DND-41 (cell line): ENCODE data around the gene SLC22A15.

ENCODE experiments used
- ATAC-seq: fragments of 200-7000 bp; cut with Tn5 transposase; 3 replicates; pipeline ENCODE4 v1.9.1; 2021; ENCODE audit warnings: low read depth; ENCODE audit not compliant: insufficient read depth
- DNase-seq: peaks from one replicate; pipeline ENCODE4 v3.0.0-alpha.2; 2020
- H2AFZ ChIP-seq: 2 replicates; pipeline ENCODE4 v1.6.0; 2012; ENCODE audit warnings: low read depth, low read length
- H3K27ac ChIP-seq: 2 replicates; pipeline ENCODE4 v1.5.1; 2012; ENCODE audit warnings: low read length, inconsistent platforms
- H3K27me3 ChIP-seq: fragments of 200-600 bp; sonication (generic); 2 replicates; pipeline ENCODE4 v1.6.0; 2012; ENCODE audit warnings: low read length, mild to moderate bottlenecking, inconsistent platforms; ENCODE audit not compliant: insufficient read depth, poor library complexity
- H3K36me3 ChIP-seq: 2 replicates; pipeline ENCODE4 v1.5.1; 2012; ENCODE audit warnings: low read length, inconsistent platforms; ENCODE audit not compliant: insufficient read depth
- H3K4me1 ChIP-seq: 2 replicates; pipeline ENCODE4 v1.5.1; 2012; ENCODE audit warnings: mild to moderate bottlenecking, low read length; ENCODE audit not compliant: insufficient read depth
- H3K4me2 ChIP-seq: 2 replicates; pipeline ENCODE4 v1.6.0; 2012; ENCODE audit warnings: mild to moderate bottlenecking, moderate library complexity, low read length, inconsistent platforms; ENCODE audit not compliant: insufficient read depth
- H3K4me3 ChIP-seq, 2 experiments: fragments of 200-600 bp in 1 of 2; shearing (Covaris generic) in 1 of 2; 2 replicates each; pipeline ENCODE4 v1.5.1; 2012 to 2016; ENCODE audit warnings: inconsistent platforms in 2 of 2, low read length in 2 of 2, mild to moderate bottlenecking in 2 of 2, low read depth in 1 of 2, moderate library complexity in 1 of 2
- H3K79me2 ChIP-seq: 2 replicates; pipeline ENCODE4 v1.6.0; 2012; ENCODE audit warnings: low read length, inconsistent platforms; ENCODE audit not compliant: insufficient read depth
- H3K9ac ChIP-seq: 2 replicates; pipeline ENCODE4 v1.6.0; 2012; ENCODE audit warnings: low read depth, mild to moderate bottlenecking, inconsistent platforms, low read length, moderate library complexity
- H3K9me3 ChIP-seq: 2 replicates; pipeline ENCODE4 v1.5.1; 2012; ENCODE audit warnings: low read length, moderate library complexity, mild to moderate bottlenecking, inconsistent platforms; ENCODE audit not compliant: insufficient read depth, severe bottlenecking
- H4K20me1 ChIP-seq: 2 replicates; pipeline ENCODE4 v1.6.0; 2012; ENCODE audit warnings: low read length; ENCODE audit not compliant: insufficient read depth
- EZH2 ChIP-seq: IDR thresholded peaks from 3 replicates; pipeline ENCODE4 v1.6.1; 2012; ENCODE audit warnings: borderline replicate concordance, low read depth, mild to moderate bottlenecking, moderate library complexity, low read length, inconsistent platforms; ENCODE audit not compliant: severe bottlenecking
- TF ChIP-seq, protein P1 (sequence below): IDR thresholded peaks from 2 replicates; pipeline ENCODE4 v1.5.1; 2012; ENCODE audit warnings: borderline replicate concordance, low read length, moderate library complexity, mild to moderate bottlenecking; ENCODE audit not compliant: poor library complexity, severe bottlenecking; ENCODE audit errors: extremely low read depth

The SLC22A15 gene

DNA sequence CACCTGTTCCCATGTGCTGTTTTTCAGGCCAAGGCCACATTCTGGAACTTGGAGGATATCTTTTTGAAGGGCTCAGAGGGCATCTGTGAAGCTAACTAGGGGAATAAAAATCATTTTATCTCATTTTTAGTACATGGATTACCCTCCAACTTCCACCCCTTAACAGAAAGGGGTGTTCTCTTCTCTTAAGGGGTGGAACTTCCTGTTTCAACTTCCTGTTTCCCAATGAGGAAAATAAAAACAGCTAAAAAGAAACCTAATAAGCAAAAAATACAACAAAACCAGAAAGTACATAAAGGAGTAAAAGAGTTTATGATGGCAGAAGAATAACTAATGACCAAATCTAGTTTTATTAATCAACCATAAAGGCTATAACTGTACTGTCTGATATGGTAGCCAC, 24.8 kb upstream of the SLC22A15 start:
- TF ChIP-seq, protein P1, sequence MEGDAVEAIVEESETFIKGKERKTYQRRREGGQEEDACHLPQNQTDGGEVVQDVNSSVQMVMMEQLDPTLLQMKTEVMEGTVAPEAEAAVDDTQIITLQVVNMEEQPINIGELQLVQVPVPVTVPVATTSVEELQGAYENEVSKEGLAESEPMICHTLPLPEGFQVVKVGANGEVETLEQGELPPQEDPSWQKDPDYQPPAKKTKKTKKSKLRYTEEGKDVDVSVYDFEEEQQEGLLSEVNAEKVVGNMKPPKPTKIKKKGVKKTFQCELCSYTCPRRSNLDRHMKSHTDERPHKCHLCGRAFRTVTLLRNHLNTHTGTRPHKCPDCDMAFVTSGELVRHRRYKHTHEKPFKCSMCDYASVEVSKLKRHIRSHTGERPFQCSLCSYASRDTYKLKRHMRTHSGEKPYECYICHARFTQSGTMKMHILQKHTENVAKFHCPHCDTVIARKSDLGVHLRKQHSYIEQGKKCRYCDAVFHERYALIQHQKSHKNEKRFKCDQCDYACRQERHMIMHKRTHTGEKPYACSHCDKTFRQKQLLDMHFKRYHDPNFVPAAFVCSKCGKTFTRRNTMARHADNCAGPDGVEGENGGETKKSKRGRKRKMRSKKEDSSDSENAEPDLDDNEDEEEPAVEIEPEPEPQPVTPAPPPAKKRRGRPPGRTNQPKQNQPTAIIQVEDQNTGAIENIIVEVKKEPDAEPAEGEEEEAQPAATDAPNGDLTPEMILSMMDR, result no peak
- TF ChIP-seq EZH2, result no peak
- no peak overlapping the region for H3K9ac ChIP-seq
- H3K9me3 ChIP-seq, result no peaks in the 10 kb centered on the region
- no peaks in the 10 kb centered on the region for H3K4me1 ChIP-seq
- no peak overlapping the region for H3K4me3 ChIP-seq
- ATAC-seq (no peak), DNase-seq (no peak)
- peaks cover 3% of the 10 kb centered on the region for H3K27me3 ChIP-seq
- no peak overlapping the region; the same call in 1 of the 2 replicates for H2AFZ ChIP-seq
- no peaks in the 10 kb centered on the region for H3K36me3 ChIP-seq
- H4K20me1 ChIP-seq, result no peaks in the 10 kb centered on the region
- no peaks in the 10 kb centered on the region for H3K79me2 ChIP-seq
- H3K27ac ChIP-seq, result no peak overlapping the region
- H3K4me2 ChIP-seq, result no peak overlapping the region

DNA sequence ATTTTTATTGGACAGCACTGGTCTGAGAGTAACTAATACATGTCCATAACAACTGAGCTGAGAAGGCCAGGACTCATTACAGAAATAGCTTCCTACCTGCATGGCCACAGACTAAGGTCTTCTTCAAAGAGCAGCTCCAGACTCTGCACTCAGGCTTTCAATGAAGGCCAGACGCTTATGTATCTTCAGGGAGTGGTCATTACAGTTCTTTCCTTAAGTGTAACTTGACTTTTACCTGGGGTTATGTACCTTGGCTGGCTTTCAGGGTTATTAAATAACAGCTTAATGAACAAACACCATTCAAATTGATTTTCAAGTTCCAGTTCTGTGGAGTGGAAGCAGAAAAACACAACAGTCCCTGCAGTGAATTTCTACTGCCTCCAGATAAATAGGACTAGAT, 23.8 kb upstream of the SLC22A15 start:
- no peak for DNase-seq
- Histone ChIP-seq H3K4me3 (no peak overlapping the region), H4K20me1 (no peaks in the 10 kb centered on the region), H3K36me3 (no peaks in the 10 kb centered on the region), H3K9ac (no peak overlapping the region), H3K9me3 (no peaks in the 10 kb centered on the region), H3K4me2 (no peak overlapping the region), H3K79me2 (no peaks in the 10 kb centered on the region), H3K4me1 (no peaks in the 10 kb centered on the region), H2AFZ (no peak overlapping the region), H3K27me3 (peaks cover 3% of the 10 kb centered on the region), H3K27ac (no peak overlapping the region)
- no peak for ATAC-seq
- TF ChIP-seq EZH2, result no peak
- TF ChIP-seq, protein P1, result no peak

DNA sequence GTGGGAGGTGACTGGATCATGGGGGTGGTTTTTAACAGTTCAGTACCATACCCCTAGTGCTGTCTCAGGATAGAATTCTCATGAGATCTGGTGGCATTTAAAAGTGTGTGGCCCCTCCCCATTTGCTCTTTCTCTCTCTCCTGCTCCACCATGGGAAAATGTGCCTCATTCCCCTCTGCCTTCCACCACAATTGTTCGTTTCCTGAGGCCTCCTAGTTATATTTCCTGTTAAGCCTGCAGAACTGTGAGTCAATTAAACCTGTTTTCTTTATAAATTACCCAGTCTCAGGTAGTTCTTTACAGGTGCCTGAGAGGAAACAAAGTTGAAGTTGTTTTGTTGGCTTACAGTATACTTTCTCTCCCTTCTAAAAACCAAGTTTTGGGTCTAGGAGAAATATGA, 23.1 kb upstream of the SLC22A15 start:
- Histone ChIP-seq H3K9me3 (no peaks in the 10 kb centered on the region), H3K27ac (no peak overlapping the region), H2AFZ (no peak overlapping the region), H3K9ac (no peak overlapping the region), H3K79me2 (no peaks in the 10 kb centered on the region), H3K4me3 (no peak overlapping the region), H3K36me3 (no peaks in the 10 kb centered on the region), H3K27me3 (peaks cover 6% of the 10 kb centered on the region), H4K20me1 (no peaks in the 10 kb centered on the region), H3K4me1 (no peaks in the 10 kb centered on the region), H3K4me2 (no peak overlapping the region)
- ATAC-seq, result no peak
- TF ChIP-seq, protein P1, result no peak
- TF ChIP-seq EZH2, result no peak
- no peak for DNase-seq

DNA sequence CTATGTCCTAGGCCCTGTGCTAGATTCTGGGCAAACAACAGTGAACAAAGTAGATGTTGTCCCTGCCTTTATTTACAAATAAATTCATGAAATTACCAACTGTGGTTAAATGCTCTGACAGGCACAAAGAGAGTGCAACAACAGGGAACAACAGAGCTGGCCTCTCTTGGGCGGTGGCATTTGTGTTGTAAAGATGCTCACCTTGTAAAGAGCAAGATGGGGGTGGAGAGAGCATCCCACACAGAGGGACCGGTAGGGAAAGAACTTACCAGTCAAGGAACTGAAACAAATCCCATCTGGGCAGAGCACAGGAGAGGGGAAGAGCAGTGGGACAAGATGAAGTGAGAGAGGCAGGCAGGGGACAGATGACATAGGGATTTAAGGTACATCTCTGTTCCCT, 21.6 kb upstream of the SLC22A15 start:
- no peak for DNase-seq
- H3K27me3 ChIP-seq, result peaks cover 6% of the 10 kb centered on the region
- TF ChIP-seq EZH2, result no peak
- TF ChIP-seq, protein P1, result no peak
- no peaks in the 10 kb centered on the region for H3K79me2 ChIP-seq
- no peaks in the 10 kb centered on the region for H3K4me1 ChIP-seq
- H2AFZ ChIP-seq, result no peak overlapping the region
- H3K4me2 ChIP-seq, result no peak overlapping the region
- H4K20me1 ChIP-seq, result no peaks in the 10 kb centered on the region
- no peak overlapping the region for H3K27ac ChIP-seq
- no peak overlapping the region for H3K9ac ChIP-seq
- H3K36me3 ChIP-seq, result no peaks in the 10 kb centered on the region
- no peaks in the 10 kb centered on the region for H3K9me3 ChIP-seq
- no peak for ATAC-seq
- H3K4me3 ChIP-seq, result no peak overlapping the region
